Spleen (tissue), 11 donors: Measurements from ENCODE around the gene SMIM1. TPM values are rescaled to one million over a fixed set of nuclear protein-coding genes. Genes with fewer than 3 reads are reported as not detected.

Experiments
- DNase-seq: peaks from one replicate; pipeline ENCODE4 v3.0.0-alpha.2; 2020
- H3K27ac ChIP-seq, 8 donors: fragments of 200-600 bp; sonication (generic) in 7 of 8; 1 replicate in 4 of 8; 2 replicates in 4 of 8; pipeline versions ENCODE4 v1.5.0 to v1.8.0; 2016 to 2021; ENCODE audit warnings: inconsistent platforms in 4 of 8, mild to moderate bottlenecking in 4 of 8, moderate library complexity in 1 of 8
- H3K27me3 ChIP-seq, 7 donors: fragments of 200-600 bp; sonication (generic) in 6 of 7; replicated peaks in 1 of 7; 1 replicate in 4 of 7; 2 replicates in 3 of 7; pipeline versions ENCODE4 v1.5.0 to v1.8.0; 2016 to 2021; ENCODE audit warnings: inconsistent platforms in 3 of 7, mild to moderate bottlenecking in 1 of 7
- H3K36me3 ChIP-seq, 6 donors: fragments of 200-600 bp; sonication (generic) in 5 of 6; 1 replicate in 4 of 6; 2 replicates in 2 of 6; pipeline versions ENCODE4 v1.5.0 to v1.8.0; 2016 to 2021; ENCODE audit warnings: inconsistent platforms in 2 of 6
- H3K4me1 ChIP-seq, 6 donors: fragments of 200-600 bp; sonication (generic) in 5 of 6; 1 replicate in 3 of 6; 2 replicates in 3 of 6; pipeline versions ENCODE4 v1.5.0 to v1.8.0; 2016 to 2021; ENCODE audit warnings: inconsistent platforms in 3 of 6
- H3K4me3 ChIP-seq, 8 donors: fragments of 200-600 bp; sonication (generic) in 7 of 8; 1 replicate in 4 of 8; 2 replicates in 4 of 8; pipeline versions ENCODE4 v1.5.0 to v1.8.0; 2016 to 2021; ENCODE audit warnings: inconsistent platforms in 4 of 8, mild to moderate bottlenecking in 4 of 8, moderate library complexity in 2 of 8
- H3K9me3 ChIP-seq, 8 donors: fragments of 200-600 bp; sonication (generic) in 7 of 8; 1 replicate in 4 of 8; 2 replicates in 4 of 8; pipeline versions ENCODE4 v1.5.0 to v1.8.0; 2016 to 2021; ENCODE audit warnings: inconsistent platforms in 4 of 8
- POLR2A ChIP-seq, 3 donors: fragments of 450-650 bp; IDR thresholded peaks; one replicate each; pipeline ENCODE4 v1.5.1; 2017; ENCODE audit warnings: antibody characterized with exemption in 3 of 3, mild to moderate bottlenecking in 1 of 3
- POLR2AphosphoS5 ChIP-seq, 3 donors: sonication (generic); formaldehyde crosslinking; IDR thresholded peaks; one replicate each; pipeline ENCODE4 v1.5.1; 2017; ENCODE audit warnings: antibody characterized with exemption in 3 of 3
- WGBS, 5 donors: extraction: QIAGEN DNeasy Blood & Tissue Kit in 3 of 5; methylation state at CpG; one replicate each; pipeline versions ENCODE4 v1.1.5 to v1.1.7; 2013 to 2018; 5-methylcytosine and 5-hydroxymethylcytosine counted together
- intact Hi-C: fragments of 100-400 bp; cut with DNase I; formaldehyde crosslinking; loops from one replicate; pipeline ENCODE4 v1.15.0; 2023; ENCODE audit warnings: low total_unique reads
- polyA plus RNA-seq, 3 donors: library from polyadenylated mRNA; stranded (reverse); fragments of 200-250 nt; gene quantifications; one replicate each; pipeline ENCODE4 v1.2.1, GENCODE V29; 2013
- total RNA-seq, 7 donors: library from RNA; depleted of rRNA in 3 of 7; stranded (reverse); fragments of >200 nt in 3 of 7; fragmentation: NEBNext Ultra II Directional in 4 of 7; extraction: Animal tissue kit (Norgen Biotek cat#: 25700) in 4 of 7; gene quantifications; one replicate each; pipeline versions ENCODE4 v1.1.0 to v1.2.1, GENCODE V29; 2016 to 2021
- TF ChIP-seq, protein P1 (sequence below), 11 experiments: fragments of 200-600 bp in 7 of 11; fragments of 450-650 bp in 4 of 11; sonication (generic) in 4 of 11; IDR thresholded peaks in 8 of 11; conservative IDR thresholded peaks in 3 of 11; 1 replicate in 7 of 11; 2 replicates in 4 of 11; pipeline versions ENCODE4 v1.4.0 to v1.8.0; 2016 to 2021; ENCODE audit warnings: antibody characterized with exemption in 11 of 11, inconsistent platforms in 4 of 11, mild to moderate bottlenecking in 1 of 11
- donor health status: healthy with polysubstance abuse.
- donor health status: DM: no; HTN: no; CAD: no; lungs with moderate emphysema.
- donor health status: DM: no; HTN: no; CAD: no.
- donor health status: Bipolar disorder and iron deficiency.
- donor health status: healthy.
- donor health status: DM: no; HTN: no; CAD: no.
- donor health status: DM: yes; HTN: yes; CAD: no.

Gene SMIM1
- total and polyA plus RNA-seq, 10 donors = 2.0 to 12.7 (median 4.6) TPM; not detected in 1

- TF ChIP-seq POLR2A (IDR thresholded peaks at IDR 0.05) (no peak), POLR2AphosphoS5 (IDR thresholded peaks at IDR 0.05) (no peak)
- TF ChIP-seq, protein P1, sequence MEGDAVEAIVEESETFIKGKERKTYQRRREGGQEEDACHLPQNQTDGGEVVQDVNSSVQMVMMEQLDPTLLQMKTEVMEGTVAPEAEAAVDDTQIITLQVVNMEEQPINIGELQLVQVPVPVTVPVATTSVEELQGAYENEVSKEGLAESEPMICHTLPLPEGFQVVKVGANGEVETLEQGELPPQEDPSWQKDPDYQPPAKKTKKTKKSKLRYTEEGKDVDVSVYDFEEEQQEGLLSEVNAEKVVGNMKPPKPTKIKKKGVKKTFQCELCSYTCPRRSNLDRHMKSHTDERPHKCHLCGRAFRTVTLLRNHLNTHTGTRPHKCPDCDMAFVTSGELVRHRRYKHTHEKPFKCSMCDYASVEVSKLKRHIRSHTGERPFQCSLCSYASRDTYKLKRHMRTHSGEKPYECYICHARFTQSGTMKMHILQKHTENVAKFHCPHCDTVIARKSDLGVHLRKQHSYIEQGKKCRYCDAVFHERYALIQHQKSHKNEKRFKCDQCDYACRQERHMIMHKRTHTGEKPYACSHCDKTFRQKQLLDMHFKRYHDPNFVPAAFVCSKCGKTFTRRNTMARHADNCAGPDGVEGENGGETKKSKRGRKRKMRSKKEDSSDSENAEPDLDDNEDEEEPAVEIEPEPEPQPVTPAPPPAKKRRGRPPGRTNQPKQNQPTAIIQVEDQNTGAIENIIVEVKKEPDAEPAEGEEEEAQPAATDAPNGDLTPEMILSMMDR (IDR thresholded peaks at IDR 0.05 in 8 of 11, conservative IDR thresholded peaks at IDR 0.05 in 3 of 11) = no peak
- Histone ChIP-seq H3K27ac (no peak overlapping the region), H3K27me3 (peaks cover 0 to 66% (median 13%) of the 10 kb centered on the region in 7 donors), H3K4me1 (no peaks in the 10 kb centered on the region), H3K36me3 (no peaks in the 10 kb centered on the region), H3K4me3 (no peak overlapping the region), H3K9me3 (no peaks in the 10 kb centered on the region)
- 80 to 89% (median 87%) methylated on average over 14 to 20 of the region's 20 CpGs for WGBS, 5 donors
- DNase-seq = no peak
- intact Hi-C loops = no loop called here
Measured at GRCh38 chr1:3753656-3754454, 18.7 kb upstream of the SMIM1 start.

GRCh38 chr1:3756394-3756793, 16.2 kb upstream of the SMIM1 start:
- TF ChIP-seq POLR2A (IDR thresholded peaks at IDR 0.05) (no peak), POLR2AphosphoS5 (IDR thresholded peaks at IDR 0.05) (no peak)
- TF ChIP-seq, protein P1 (IDR thresholded peaks at IDR 0.05 in 8 of 11, conservative IDR thresholded peaks at IDR 0.05 in 3 of 11) = no peak
- intact Hi-C loops = no loop called here
- 80 to 84% (median 81%) methylated on average over 20 to 21 of the region's 21 CpGs for WGBS, 5 donors

DNA sequence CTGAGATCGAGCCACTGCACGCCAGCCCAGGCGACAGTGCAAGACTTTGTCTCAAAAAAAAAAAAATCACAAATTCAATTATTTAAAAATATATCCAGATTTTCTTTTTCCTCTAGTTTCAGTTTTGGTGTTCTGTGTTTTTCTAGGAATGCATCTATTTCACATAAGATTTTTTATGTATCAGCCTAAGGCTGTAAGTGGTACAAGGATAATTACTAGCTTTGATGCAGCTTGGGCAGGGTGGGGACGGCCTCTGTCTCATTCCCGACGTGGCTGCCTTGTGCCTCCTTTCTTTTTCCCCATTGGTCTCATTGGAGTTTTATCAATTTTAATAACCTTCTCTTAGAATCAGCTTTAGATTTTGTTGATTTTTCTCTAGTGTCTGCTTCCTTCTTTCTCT, 13.4 kb upstream of the SMIM1 start:
- peaks cover 0 to 85% (median 17%) of the 10 kb centered on the region in 7 donors for H3K27me3 ChIP-seq
- intact Hi-C loops = no loop called here

More at GRCh38 chr1:3756394-3756793, 16.2 kb upstream of the SMIM1 start:
- Histone ChIP-seq H3K27ac (no peak overlapping the region), H3K36me3 (no peaks in the 10 kb centered on the region), H3K27me3 (peaks cover 0 to 84% (median 13%) of the 10 kb centered on the region in 7 donors), H3K4me1 (no peaks in the 10 kb centered on the region), H3K9me3 (peaks cover 0 to 11% (median 2%) of the 10 kb centered on the region in 8 donors), H3K4me3 (no peak overlapping the region)
- DNase-seq = no peak

GRCh38 chr1:3759796-3760195, 12.8 kb upstream of the SMIM1 start:
- Histone ChIP-seq H3K4me3 (no peak overlapping the region), H3K9me3 (peaks cover 0 to 11% (median 2%) of the 10 kb centered on the region in 8 donors), H3K4me1 (no peaks in the 10 kb centered on the region), H3K27ac (no peak overlapping the region), H3K36me3 (no peaks in the 10 kb centered on the region), H3K27me3 (peaks cover 0 to 79% (median 17%) of the 10 kb centered on the region in 7 donors)
- intact Hi-C loops = no loop called here
- TF ChIP-seq POLR2A (IDR thresholded peaks at IDR 0.05) (no peak), POLR2AphosphoS5 (IDR thresholded peaks at IDR 0.05) (no peak)
- TF ChIP-seq, protein P1 (IDR thresholded peaks at IDR 0.05 in 8 of 11, conservative IDR thresholded peaks at IDR 0.05 in 3 of 11) = no peak
- no peak for DNase-seq
- 60 to 74% (median 65%) methylated on average over 6 of the region's 6 CpGs for WGBS, 5 donors

More for the DNA sequence above, 13.4 kb upstream of the SMIM1 start:
- no peaks in the 10 kb centered on the region for H3K4me1 ChIP-seq
- no peak overlapping the region for H3K27ac ChIP-seq
- no peak overlapping the region for H3K4me3 ChIP-seq
- no peaks in the 10 kb centered on the region for H3K36me3 ChIP-seq
- peaks cover 0 to 11% (median 2%) of the 10 kb centered on the region in 8 donors for H3K9me3 ChIP-seq
- 85 to 90% (median 89%) methylated on average over 6 of the region's 6 CpGs for WGBS, 5 donors
- TF ChIP-seq POLR2AphosphoS5 (IDR thresholded peaks at IDR 0.05) (no peak), POLR2A (IDR thresholded peaks at IDR 0.05) (no peak)
- TF ChIP-seq, protein P1 (IDR thresholded peaks at IDR 0.05 in 8 of 11, conservative IDR thresholded peaks at IDR 0.05 in 3 of 11) = no peak
- DNase-seq = no peak
